ENCODE measurements around the gene UQCR11. TPM values are rescaled to one million over a fixed set of nuclear protein-coding genes. Genes with fewer than 3 reads are reported as not detected.
A peak's percentile ranks its signal among the peaks of the same experiment; 100 is the strongest.

Gene UQCR11
- total RNA-seq, 6 donors from 2014 or later: 10.5 to 216 (median 67.3) TPM

- Histone ChIP-seq H3K27ac (no peak overlapping the region), H3K27me3 (no peaks in the 10 kb centered on the region), H3K9me3 (no peaks in the 10 kb centered on the region), H3K4me1 (peaks cover 0 to 2% (median under 1%) of the 10 kb centered on the region in 4 donors), H3K4me3 (no peak overlapping the region), H3K36me3 (peaks cover 0 to 11% (median 5%) of the 10 kb centered on the region in 4 donors)
- ATAC-seq (ENCODE audit: low FRiP score in 2 of 2): peak in 1 of 2 donors; percentile 58
- DNase-seq: no peak
- WGBS, 2 donors: 82 to 88% methylated on average over 16 of the region's 17 CpGs
- TF ChIP-seq CTCF (IDR thresholded peaks at IDR 0.05) (no peak), POLR2AphosphoS5 (IDR thresholded peaks at IDR 0.05) (no peak)
Observed at GRCh38 chr19:1551068-1552040, 53.9 kb downstream of the UQCR11 start.

GRCh38 chr19:1549332-1549945, 55.8 kb downstream of the UQCR11 start:
- ATAC-seq (ENCODE audit: low FRiP score in 2 of 2): no peak
- H3K9me3 ChIP-seq: no peaks in the 10 kb centered on the region
- TF ChIP-seq EP300 (IDR thresholded peaks at IDR 0.05): no peak
- H3K4me3 ChIP-seq: no peak overlapping the region
- H3K36me3 ChIP-seq: no peaks in the 10 kb centered on the region
- no peaks in the 10 kb centered on the region for H3K27me3 ChIP-seq
- H3K27ac ChIP-seq: no peak overlapping the region
- DNase-seq: no peak
- 84 to 90% methylated on average over 4 of the region's 4 CpGs for WGBS, 2 donors
- H3K4me1 ChIP-seq: peaks cover 0 to 7% (median 5%) of the 10 kb centered on the region in 4 donors

Small RNAs within 50 kb of the gene (small RNA-seq; reads per million reads assigned to genes)
- gene AC005943.2 (0 reads per million in 4 donors), gene RN7SL477P (0 reads per million in 4 donors), gene RNU6-1223P (0 reads per million in 4 donors)

Other genes starting within 250 kb of the UQCR11 start
- gene NDUFS7, start 221.6 kb downstream of the UQCR11 start, total RNA-seq: 100 to 1,000 TPM in 4 of 6 donors, 10 to 100 TPM in 2; 38.8 to 121 (median 100) TPM
- gene GAMT, start 203.9 kb downstream of the UQCR11 start, total RNA-seq: 10 to 100 TPM in 2 of 6 donors, 1 to 10 TPM in 4; 4.0 to 12.1 (median 8.1) TPM
- gene DAZAP1, start 197.9 kb downstream of the UQCR11 start, total RNA-seq: 100 to 1,000 TPM in 1 of 6 donors, 10 to 100 TPM in 5; 38.9 to 107 (median 78.7) TPM
- gene RPS15, start 167.1 kb downstream of the UQCR11 start, total RNA-seq: 1,000 to 10,000 TPM in 5 of 6 donors, 100 to 1,000 TPM in 1; 825 to 2,012 (median 1,317) TPM
- 1 to 10 TPM in 1 of 6 donors, under 1 TPM in 4, not detected in 1; 0.06 to 1.0 (median 0.11) TPM for gene APC2, start 155.3 kb downstream of the UQCR11 start, total RNA-seq
- gene C19orf25, start 126.2 kb downstream of the UQCR11 start, total RNA-seq: 10 to 100 TPM; 27.2 to 82.8 (median 37.5) TPM
- 10 to 100 TPM in 2 of 6 donors, 1 to 10 TPM in 4; 2.7 to 47.1 (median 6.8) TPM for gene PCSK4, start 115.1 kb downstream of the UQCR11 start, total RNA-seq
- 1 to 10 TPM; 2.0 to 7.8 (median 3.1) TPM for gene REEP6, start 114.3 kb downstream of the UQCR11 start, total RNA-seq
- 10 to 100 TPM in 1 of 6 donors, 1 to 10 TPM in 4, under 1 TPM in 1; 0.89 to 11.5 (median 4.9) TPM for gene ADAMTSL5, start 92.4 kb downstream of the UQCR11 start, total RNA-seq
- not detected for gene PLK5, start 81.4 kb downstream of the UQCR11 start, total RNA-seq
- 10 to 100 TPM; 18.0 to 43.7 (median 26.5) TPM for gene MEX3D, start 37.1 kb downstream of the UQCR11 start, total RNA-seq
- gene MBD3, start 12.6 kb downstream of the UQCR11 start, total RNA-seq: 100 to 1,000 TPM in 3 of 6 donors, 10 to 100 TPM in 3; 65.1 to 158 (median 107) TPM
- 10 to 100 TPM; 32.9 to 88.2 (median 53.3) TPM for gene TCF3, start 47.2 kb upstream of the UQCR11 start, total RNA-seq
- gene ONECUT3, start 148.0 kb upstream of the UQCR11 start, total RNA-seq: not detected
- 1 to 10 TPM in 3 of 6 donors, under 1 TPM in 3; under 0.01 to 6.2 (median 1.1) TPM for gene ATP8B3, start 206.8 kb upstream of the UQCR11 start, total RNA-seq
- gene REXO1, start 243.0 kb upstream of the UQCR11 start, total RNA-seq: 100 to 1,000 TPM in 1 of 6 donors, 10 to 100 TPM in 5; 17.0 to 106 (median 38.8) TPM

Measured in upper lobe of left lung (tissue), 6 donors.